ENCODE measurements around the gene IFNA17.
"Not testable (repeated sequence)": the region's sequence is repeated elsewhere in the genome, so short reads cannot be mapped to it uniquely, and the experiment has no call there.

Gene IFNA17

DNA sequence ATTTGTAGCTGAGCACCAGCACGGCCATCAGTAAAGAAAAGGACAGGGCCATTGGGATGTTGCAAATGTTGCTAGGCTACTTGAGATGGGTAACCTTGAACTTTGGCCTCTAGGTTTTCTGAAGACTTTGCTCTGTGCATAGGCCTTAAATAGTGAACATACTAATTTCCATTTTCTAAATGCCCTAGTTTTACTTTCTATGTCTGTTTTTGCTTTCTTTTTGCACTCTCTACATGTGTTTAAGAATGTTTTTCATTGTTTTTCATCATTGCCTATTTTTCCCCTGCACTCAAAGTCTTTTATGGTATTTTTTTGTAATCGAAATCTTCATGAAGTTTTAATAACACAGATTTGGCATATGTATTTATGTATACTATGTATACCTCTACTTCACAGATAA is at the start of gene IFNA17:
Gene IFNA17 (minus strand): TSS at position 101 of the 400 bp plus-strand sequence. CDS start 49 bp downstream, at position 52.
- DNase-seq = no peak

DNA sequence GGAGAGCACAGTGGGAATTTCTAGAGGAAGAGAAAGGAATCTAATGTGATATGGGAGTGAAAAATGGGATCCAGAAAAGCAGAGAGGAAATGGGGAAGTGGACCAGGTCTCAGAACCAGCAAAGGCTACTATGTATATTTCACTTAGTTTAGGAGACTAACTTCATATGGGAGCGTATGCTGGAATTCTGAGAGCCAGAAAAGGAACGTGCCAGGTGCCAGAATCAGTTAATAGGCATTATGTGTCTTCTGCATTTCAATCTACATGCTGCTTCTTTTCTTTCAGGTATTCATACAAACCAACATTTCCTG is 40.3 kb upstream of the IFNA17 start:
- no peak for DNase-seq

DNA sequence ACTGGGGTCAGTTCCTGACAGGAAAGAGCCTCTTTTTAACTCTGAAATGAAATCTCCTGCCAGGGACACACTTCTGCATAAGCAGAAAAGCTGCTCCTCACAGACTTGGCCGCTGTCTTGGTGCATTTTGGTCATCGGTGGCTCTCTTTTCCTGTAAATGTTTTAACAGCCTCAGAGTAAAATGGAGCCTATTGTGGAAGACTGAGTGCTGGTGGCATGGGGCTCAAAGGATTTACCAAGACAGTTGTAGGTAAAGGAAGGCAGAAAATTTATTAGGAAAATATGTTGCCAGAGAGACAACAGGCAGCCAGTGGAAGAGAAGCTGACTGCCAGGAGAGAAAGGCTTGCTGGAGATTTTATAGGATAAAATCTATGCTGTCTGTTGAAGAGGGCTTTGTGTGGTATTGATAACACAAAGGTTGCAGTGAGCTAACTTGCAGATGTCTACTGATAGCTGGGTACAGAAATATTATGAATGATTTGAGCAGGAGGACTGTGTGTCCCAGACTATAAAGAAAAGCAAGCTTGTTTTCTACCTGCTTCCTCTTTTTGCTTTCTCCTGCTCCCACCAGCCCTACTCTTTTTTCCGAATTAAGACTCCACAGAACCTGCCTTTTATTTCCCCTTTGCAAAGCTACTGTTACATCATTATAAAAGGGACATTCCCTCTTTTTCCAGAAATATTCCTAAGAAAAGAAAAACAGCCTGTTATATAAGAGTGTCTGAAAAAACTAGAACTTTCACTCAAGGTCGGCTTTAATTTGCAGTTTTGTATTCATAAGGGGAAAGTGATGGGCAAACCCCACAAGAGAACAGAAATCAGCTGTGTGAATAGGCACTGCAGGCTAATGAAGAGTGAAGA is 39.7 kb upstream of the IFNA17 start:
- DNase-seq = no peak

DNA sequence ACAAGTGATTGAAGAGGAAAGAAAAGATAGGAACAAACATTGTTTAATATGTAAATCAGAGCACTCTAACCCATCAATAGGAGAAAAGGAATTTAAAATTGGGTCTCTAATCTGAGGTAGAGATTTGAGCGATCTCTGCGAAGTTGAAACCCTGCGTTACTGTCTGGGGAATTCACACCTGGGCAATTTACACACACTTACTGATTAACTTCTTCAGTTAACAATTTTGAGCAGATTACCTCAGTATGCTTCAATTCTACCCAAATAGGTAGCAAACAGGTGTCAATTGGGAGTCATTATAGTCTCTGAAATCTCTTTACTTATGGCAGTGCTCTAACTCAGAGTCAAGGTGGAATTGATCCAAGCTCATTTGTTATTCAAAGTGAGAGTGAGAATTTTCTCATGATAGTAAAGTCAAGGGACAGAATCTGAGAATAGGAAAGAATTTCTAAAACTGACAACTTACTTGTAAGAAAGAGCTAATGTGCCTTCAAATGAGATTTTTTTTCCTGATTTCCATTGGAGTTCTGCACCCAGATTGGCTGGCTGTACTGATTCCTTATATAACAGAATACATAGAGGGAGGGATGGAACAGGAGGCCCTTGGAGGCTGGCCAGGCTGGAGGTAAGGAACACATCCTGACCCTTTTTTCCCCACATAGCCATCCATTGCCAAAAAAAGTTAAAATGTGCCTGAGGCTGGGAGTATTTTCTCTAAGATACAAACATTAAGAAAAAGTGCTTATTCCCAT is 38.9 kb upstream of the IFNA17 start:
- no peak for DNase-seq

- DNase-seq = no peak
Measured at GRCh38 chr9:21265421-21266189, 37.6 kb upstream of the IFNA17 start.

DNA sequence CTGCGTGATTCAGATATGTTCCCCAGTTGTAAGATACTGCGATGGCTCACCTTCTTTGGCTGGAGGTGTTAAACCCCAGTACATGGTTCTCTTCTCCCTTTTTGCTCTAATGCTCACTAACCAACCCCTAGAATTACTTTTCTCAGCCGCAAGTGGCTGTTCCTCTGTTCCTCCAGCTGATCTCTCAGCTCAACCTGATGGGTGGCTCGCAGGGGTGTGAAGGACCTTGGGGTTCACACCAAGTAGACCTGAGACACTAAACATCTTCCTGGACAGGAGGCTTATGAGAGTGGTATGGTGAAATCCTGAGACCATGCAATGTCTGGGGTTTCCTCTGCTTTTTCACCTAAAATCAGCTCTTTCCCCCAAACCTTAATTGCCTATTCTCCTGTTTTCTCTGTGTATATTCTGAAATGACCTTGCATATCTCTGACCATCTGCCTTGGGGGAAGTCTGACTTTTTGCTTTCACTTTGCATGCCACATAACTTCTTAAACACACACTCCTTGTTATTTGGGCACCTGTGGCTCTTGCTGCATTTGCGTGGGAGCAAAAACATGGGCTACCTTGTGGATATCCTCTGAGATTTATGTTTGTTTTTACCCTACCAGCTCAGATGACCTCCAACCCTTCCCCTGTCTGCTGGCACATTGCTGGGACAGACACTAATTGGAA is 27.7 kb upstream of the IFNA17 start:
- DNase-seq = no peak

DNA sequence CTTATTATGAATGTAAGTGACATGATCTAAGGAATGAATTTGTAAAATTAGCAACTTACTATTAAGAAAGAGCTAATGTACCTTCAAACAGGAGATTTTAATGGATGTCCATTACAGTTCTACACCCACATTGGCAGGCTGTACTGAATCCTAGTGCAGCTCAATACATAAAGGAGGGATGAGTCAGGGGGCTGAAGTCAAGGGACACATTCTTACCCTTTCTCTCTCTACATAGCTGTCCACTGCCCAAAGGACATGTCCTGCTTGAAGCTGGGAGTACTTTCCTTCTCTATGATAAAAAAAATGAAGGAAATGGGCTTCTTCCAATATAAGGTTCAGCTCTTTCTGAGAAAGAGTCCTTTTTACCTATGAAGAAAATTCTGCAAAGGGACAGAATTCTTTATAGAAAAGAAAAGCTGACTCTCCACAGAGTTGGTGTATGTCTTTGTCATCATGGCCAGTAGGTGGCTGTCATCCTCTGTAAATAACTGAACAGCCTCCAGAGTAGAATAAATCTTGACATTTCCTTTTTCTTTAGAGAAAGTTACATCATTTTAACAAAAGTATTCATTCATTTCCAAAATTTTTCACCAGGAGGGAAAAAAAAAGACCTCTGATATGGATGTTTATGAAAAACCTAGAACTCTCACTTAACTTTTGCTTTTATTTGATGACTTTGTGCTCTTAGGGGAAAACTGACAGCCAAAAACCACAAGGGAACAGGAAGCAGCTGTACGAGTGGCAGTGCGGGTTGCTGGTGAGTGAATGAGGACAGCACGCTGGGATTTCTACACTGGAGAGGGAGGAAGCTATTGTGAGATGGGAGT is 24.9 kb upstream of the IFNA17 start:
- peak in 2 of 3 experiments; percentile 7 to 28 for DNase-seq

DNA sequence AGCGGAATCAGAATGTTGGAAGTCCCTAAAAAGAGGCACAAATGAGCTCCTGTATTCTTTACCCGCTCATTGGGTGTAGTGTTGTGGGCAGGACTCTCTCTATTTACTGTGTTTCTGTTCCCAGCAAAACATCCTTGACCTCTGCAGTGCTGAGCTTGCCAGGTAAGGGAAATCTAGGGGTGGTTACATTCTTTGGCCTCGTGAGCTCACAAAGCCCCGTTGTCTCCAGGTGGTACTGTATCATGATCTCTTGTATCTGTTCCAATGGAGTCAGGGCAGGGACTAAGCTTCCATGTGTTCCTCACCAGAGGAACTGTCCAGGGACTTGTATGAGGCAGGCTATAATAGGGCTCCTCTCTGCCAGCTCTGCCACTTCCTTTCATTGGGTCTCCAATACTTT is 23.6 kb upstream of the IFNA17 start:
- no peak for DNase-seq

GRCh38 chr9:21251190-21251589 is 23.2 kb upstream of the IFNA17 start:
- DNase-seq = no peak

- no peak for DNase-seq
Measured at GRCh38 chr9:21244836-21245235, 16.8 kb upstream of the IFNA17 start.

DNA sequence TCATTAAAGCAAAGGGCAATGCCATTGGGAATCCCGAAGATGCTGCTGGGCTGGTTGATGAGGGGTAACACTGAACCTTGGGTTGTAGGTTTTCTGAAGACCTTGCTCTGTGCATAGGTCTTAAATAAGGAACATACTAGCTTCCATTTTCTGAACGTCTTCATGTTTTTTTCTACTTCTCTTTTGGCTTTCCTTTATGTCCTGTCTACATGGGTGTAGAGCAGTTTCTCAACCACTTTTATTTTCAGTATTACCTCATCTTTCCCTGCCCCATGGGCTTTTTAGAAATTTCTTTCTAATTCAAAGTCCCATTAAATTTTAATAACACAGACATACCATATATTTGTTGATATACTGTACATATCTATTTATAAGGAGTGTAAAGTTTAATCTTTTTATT is 11.9 kb upstream of the IFNA17 start, which contains the start of gene IFNA14:
Gene IFNA14 (minus strand): TSS at position 95 of the 400 bp plus-strand sequence. CDS start 70 bp downstream, at position 25.
- no peak for DNase-seq

DNA sequence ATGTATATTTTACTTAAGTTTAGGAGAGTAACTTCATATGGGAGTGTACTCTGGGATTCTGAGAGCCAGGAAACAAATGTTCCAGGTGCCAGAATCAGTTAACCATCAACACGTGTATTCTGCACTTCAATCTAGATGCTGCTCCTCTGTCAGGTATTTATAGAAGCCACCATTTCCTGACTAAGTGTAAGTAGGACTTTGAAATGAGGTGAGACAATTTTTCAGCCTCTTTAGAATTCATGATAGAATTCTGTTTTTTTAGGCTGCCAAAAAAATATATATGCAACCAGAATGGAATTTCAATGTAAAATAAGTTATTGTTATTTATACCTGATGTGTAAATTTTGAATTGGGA is 8.3 kb upstream of the IFNA17 start:
- not testable (repeated sequence) for DNase-seq

- peak in 2 of 3 experiments; percentile 27 to 30 for DNase-seq
Measured at GRCh38 chr9:21235468-21236359, 7.7 kb upstream of the IFNA17 start.

- no peak for DNase-seq
Measured at GRCh38 chr9:21234153-21234687, 6.2 kb upstream of the IFNA17 start.

GRCh38 chr9:21233258-21233657 is 5.2 kb upstream of the IFNA17 start:
- DNase-seq = no peak

- not testable (repeated sequence) for DNase-seq
Measured at GRCh38 chr9:21217211-21217610, 10.8 kb downstream of the IFNA17 start, which contains the start of gene IFNA16. IFNA16 (minus strand) TSS chr9:21217311; CDS start chr9:21217305, 6 bp downstream.

GRCh38 chr9:21213411-21214326 is 14.4 kb downstream of the IFNA17 start:
- DNase-seq = not testable (repeated sequence)

- DNase-seq = not testable (repeated sequence)
Measured at GRCh38 chr9:21212160-21212559, 15.9 kb downstream of the IFNA17 start.

- DNase-seq = not testable (repeated sequence)
Measured at GRCh38 chr9:21210782-21211181, 17.2 kb downstream of the IFNA17 start.
